K562 (cell line): Measurements from ENCODE around the gene HOXB5. TPM values are rescaled to one million over a fixed set of nuclear protein-coding genes. Genes with fewer than 3 reads are reported as not detected.
A peak's percentile ranks its signal among the peaks of the same experiment; 100 is the strongest.

Source experiments
- ARNT ChIP-seq, 2 experiments: fragments of 450-650 bp; IDR thresholded peaks; 2 replicates each; pipeline ENCODE4 v1.6.1; 2016; ENCODE audit warnings: mild to moderate bottlenecking in 1 of 2
- HDAC2 ChIP-seq: fragments of 450-650 bp; IDR thresholded peaks from 2 replicates; pipeline ENCODE4 v1.6.1; 2016; ENCODE audit warnings: mild to moderate bottlenecking
- PBX2 ChIP-seq, 2 experiments: IDR thresholded peaks in 1 of 2; conservative IDR thresholded peaks in 1 of 2; 2 replicates each; pipeline ENCODE4 v1.6.1; 2016; ENCODE audit warnings: low read depth in 2 of 2, mild to moderate bottlenecking in 1 of 2, missing compliant biosample characterization in 1 of 2, missing genetic modification characterization in 1 of 2, moderate library complexity in 1 of 2
- POLR3A ChIP-seq: IDR thresholded peaks from 2 replicates; pipeline ENCODE4 v1.6.1; 2011; ENCODE audit warnings: borderline replicate concordance, mild to moderate bottlenecking, moderate library complexity; ENCODE audit not compliant: insufficient read length, insufficient read depth; ENCODE audit errors: extremely low read depth
- XRCC3 ChIP-seq: fragments of 450-650 bp; IDR thresholded peaks from 2 replicates; pipeline ENCODE4 v1.6.1; 2017; ENCODE audit warnings: mild to moderate bottlenecking, moderate library complexity
- ZSCAN32 ChIP-seq: fragments of 450-650 bp; formaldehyde crosslinking; IDR thresholded peaks from 2 replicates; pipeline ENCODE4 v1.4.0; 2020; ENCODE audit warnings: mild to moderate bottlenecking, moderate library complexity
- polyA plus RNA-seq, 8 experiments: library from polyadenylated mRNA; depleted of rRNA in 4 of 8; stranded (reverse) in 5 of 8; unstranded in 3 of 8; fragments of >200 nt; fragmentation: Nextera tagmentation in 2 of 8; fragmentation: Illumina TruSeq in 1 of 8; extraction: Ambion mirVana in 2 of 8; extraction: Trizol in 1 of 8; gene quantifications; 2 replicates each; pipeline versions ENCODE4 v1.2.1 to v1.2.3, GENCODE V29; 2011 to 2014; ENCODE audit warnings: inconsistent platforms in 1 of 8, missing spikeins in 1 of 8
- total RNA-seq, 7 experiments: library from RNA; depleted of rRNA in 6 of 7; stranded (reverse); fragments of >200 nt in 6 of 7; fragmentation: Illumina TruSeq in 2 of 7; extraction: Trizol in 2 of 7; gene quantifications; 2 replicates each; pipeline versions ENCODE4 v1.2.1 to v1.2.3, GENCODE V29; 2011 to 2021; ENCODE audit warnings: low replicate concordance in 1 of 7
- TF ChIP-seq, protein P1 (sequence below): fragments of 450-650 bp; IDR thresholded peaks from 2 replicates; pipeline ENCODE4 v1.6.1; 2016; ENCODE audit warnings: low read depth
- TF ChIP-seq, protein P2 (sequence below): fragments of 450-650 bp; IDR thresholded peaks from 2 replicates; pipeline ENCODE4 v1.6.1; 2017; ENCODE audit warnings: antibody characterized with exemption

Gene HOXB5
- total and polyA plus RNA-seq, 9 of the 15 experiments (the other 6 are each of a cell fraction or from before 2014, with no cell fraction given), result 0.24 to 2.7 (median 0.65) TPM

DNA sequence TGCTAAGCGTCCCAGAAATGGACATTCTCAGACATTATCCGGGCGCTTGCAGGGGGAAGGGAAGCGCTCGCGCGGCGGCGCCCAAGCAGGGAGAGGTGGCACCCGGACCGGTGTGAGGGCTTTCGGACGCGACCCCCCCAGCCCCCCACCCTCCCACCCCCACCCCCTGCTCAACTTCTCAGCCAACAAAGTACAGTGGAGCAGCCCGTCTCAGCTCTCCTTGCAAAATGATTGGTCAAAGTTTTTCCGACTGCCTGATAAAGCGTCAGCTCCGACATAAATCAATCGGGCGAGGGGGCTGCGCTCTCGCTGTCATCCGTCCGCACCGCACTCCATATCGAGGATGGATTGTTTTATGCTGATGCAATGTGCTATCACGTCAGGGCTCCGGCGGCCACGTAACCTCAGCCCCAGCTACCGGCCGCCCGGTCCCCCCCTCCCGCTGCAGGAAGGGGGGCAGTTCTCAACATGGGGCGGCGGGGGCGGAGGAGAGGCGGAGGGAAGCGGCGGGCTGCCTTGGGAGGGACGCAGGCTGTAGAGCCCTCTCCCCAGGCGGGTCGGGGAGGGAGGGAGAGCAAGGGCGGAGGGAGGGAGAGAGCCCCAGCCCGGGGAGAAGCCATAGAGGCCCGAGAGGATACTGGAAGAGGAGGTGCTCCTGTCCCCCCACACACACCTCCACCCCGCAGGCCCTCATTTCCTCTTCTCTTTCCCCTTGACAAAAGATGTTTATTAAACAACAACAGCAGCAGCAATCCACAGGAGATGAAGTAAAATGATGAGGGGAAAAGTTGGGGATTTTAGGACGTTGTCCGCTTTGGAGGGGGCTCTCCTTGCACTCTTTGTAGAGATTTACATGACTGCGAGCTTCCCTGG, 32.9 kb upstream of the HOXB5 start, which contains the start of gene HOXB9 (continued):
- TF ChIP-seq, protein P1, sequence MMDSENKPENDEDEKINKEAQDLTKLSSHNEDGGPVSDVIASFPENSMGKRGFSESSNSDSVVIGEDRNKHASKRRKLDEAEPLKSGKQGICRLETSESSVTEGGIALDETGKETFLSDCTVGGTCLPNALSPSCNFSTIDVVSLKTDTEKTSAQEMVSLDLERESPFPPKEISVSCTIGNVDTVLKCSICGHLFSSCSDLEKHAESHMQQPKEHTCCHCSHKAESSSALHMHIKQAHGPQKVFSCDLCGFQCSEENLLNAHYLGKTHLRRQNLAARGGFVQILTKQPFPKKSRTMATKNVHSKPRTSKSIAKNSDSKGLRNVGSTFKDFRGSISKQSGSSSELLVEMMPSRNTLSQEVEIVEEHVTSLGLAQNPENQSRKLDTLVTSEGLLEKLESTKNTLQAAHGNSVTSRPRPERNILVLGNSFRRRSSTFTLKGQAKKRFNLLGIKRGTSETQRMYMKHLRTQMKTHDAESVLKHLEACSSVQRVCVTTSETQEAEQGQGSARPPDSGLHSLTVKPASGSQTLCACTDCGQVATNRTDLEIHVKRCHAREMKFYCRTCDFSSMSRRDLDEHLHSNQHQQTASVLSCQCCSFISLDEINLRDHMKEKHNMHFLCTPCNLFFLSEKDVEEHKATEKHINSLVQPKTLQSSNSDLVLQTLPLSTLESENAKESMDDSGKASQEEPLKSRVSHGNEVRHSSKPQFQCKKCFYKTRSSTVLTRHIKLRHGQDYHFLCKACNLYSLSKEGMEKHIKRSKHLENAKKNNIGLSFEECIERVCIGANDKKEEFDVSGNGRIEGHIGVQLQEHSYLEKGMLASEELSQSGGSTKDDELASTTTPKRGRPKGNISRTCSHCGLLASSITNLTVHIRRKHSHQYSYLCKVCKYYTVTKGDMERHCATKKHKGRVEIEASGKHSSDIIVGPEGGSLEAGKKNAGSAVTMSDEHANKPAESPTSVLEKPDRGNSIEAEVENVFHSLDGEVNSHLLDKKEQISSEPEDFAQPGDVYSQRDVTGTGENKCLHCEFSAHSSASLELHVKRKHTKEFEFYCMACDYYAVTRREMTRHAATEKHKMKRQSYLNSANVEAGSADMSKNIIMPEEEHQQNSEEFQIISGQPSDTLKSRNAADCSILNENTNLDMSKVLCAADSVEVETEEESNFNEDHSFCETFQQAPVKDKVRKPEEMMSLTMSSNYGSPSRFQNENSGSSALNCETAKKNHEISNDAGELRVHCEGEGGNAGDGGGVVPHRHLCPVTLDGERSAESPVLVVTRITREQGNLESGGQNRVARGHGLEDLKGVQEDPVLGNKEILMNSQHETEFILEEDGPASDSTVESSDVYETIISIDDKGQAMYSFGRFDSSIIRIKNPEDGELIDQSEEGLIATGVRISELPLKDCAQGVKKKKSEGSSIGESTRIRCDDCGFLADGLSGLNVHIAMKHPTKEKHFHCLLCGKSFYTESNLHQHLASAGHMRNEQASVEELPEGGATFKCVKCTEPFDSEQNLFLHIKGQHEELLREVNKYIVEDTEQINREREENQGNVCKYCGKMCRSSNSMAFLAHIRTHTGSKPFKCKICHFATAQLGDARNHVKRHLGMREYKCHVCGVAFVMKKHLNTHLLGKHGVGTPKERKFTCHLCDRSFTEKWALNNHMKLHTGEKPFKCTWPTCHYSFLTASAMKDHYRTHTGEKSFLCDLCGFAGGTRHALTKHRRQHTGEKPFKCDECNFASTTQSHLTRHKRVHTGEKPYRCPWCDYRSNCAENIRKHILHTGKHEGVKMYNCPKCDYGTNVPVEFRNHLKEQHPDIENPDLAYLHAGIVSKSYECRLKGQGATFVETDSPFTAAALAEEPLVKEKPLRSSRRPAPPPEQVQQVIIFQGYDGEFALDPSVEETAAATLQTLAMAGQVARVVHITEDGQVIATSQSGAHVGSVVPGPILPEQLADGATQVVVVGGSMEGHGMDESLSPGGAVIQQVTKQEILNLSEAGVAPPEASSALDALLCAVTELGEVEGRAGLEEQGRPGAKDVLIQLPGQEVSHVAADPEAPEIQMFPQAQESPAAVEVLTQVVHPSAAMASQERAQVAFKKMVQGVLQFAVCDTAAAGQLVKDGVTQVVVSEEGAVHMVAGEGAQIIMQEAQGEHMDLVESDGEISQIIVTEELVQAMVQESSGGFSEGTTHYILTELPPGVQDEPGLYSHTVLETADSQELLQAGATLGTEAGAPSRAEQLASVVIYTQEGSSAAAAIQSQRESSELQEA, result no peak
- TF ChIP-seq, protein P2, sequence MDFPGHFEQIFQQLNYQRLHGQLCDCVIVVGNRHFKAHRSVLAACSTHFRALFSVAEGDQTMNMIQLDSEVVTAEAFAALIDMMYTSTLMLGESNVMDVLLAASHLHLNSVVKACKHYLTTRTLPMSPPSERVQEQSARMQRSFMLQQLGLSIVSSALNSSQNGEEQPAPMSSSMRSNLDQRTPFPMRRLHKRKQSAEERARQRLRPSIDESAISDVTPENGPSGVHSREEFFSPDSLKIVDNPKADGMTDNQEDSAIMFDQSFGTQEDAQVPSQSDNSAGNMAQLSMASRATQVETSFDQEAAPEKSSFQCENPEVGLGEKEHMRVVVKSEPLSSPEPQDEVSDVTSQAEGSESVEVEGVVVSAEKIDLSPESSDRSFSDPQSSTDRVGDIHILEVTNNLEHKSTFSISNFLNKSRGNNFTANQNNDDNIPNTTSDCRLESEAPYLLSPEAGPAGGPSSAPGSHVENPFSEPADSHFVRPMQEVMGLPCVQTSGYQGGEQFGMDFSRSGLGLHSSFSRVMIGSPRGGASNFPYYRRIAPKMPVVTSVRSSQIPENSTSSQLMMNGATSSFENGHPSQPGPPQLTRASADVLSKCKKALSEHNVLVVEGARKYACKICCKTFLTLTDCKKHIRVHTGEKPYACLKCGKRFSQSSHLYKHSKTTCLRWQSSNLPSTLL, result peak; percentile 78
- peak; percentile 89 for TF ChIP-seq PBX2 (CRISPR knock-in tag; IDR thresholded peaks at IDR 0.05; ENCODE audit: low read depth)
- TF ChIP-seq PBX2 (tag; conservative IDR thresholded peaks at IDR 0.05; ENCODE audit: low read depth), result peak; percentile 99
- no peak for TF ChIP-seq POLR3A
- TF ChIP-seq ARNT (IDR thresholded peaks at IDR 0.05), result peak in 1 of 2 experiments; percentile 79; a peak in 2 of 4 replicates
- no peak for TF ChIP-seq HDAC2
- TF ChIP-seq XRCC3, result no peak
- peak; percentile 89 for TF ChIP-seq ZSCAN32 (CRISPR knock-in tag)
